Fibroblast of skin of abdomen (primary cell): ENCODE data around the gene RAB13.

Experiments
- DNase-seq: peaks from one replicate; pipeline ENCODE4 v3.0.0-alpha.2; 2013

Gene RAB13

GRCh38 chr1:153954826-153955225, 31.3 kb downstream of the RAB13 start:
- no peak for DNase-seq

GRCh38 chr1:153953859-153954365, 32.2 kb downstream of the RAB13 start:
- DNase-seq = no peak

GRCh38 chr1:153951801-153952200, 34.3 kb downstream of the RAB13 start:
- no peak for DNase-seq

- DNase-seq = no peak
These were observed 35.0 kb downstream of the RAB13 start for GRCh38 chr1:153951183-153951582.

GRCh38 chr1:153946622-153947241, 39.4 kb downstream of the RAB13 start, which contains the start of gene DENND4B:
Gene DENND4B, minus strand, starts transcription at chr1:153946718. Its CDS starts 2,344 bp downstream, at chr1:153944374.
- DNase-seq = peak; percentile 73

GRCh38 chr1:153945795-153946621, 40.1 kb downstream of the RAB13 start:
- peak; percentile 48 for DNase-seq

GRCh38 chr1:153945131-153945794, 40.9 kb downstream of the RAB13 start:
- peak; percentile 23 for DNase-seq

GRCh38 chr1:153944827-153945117, 41.4 kb downstream of the RAB13 start:
- DNase-seq = no peak

GRCh38 chr1:153944005-153944826, 41.9 kb downstream of the RAB13 start:
- DNase-seq = no peak

GRCh38 chr1:153942766-153943549, 43.2 kb downstream of the RAB13 start:
- DNase-seq = no peak

GRCh38 chr1:153941826-153942725, 44.1 kb downstream of the RAB13 start:
- no peak for DNase-seq

GRCh38 chr1:153940756-153941155, 45.4 kb downstream of the RAB13 start:
- no peak for DNase-seq

GRCh38 chr1:153939476-153939875, 46.7 kb downstream of the RAB13 start:
- DNase-seq = no peak

- DNase-seq = no peak
These were observed 47.1 kb downstream of the RAB13 start for GRCh38 chr1:153938996-153939395.

GRCh38 chr1:153937331-153937730, 48.8 kb downstream of the RAB13 start:
- DNase-seq = no peak

- no peak for DNase-seq
These were observed 49.9 kb downstream of the RAB13 start for GRCh38 chr1:153936011-153936802.

GRCh38 chr1:153934746-153935145, 51.4 kb downstream of the RAB13 start:
- no peak for DNase-seq

- DNase-seq = no peak
These were observed 52.2 kb downstream of the RAB13 start for GRCh38 chr1:153933955-153934354.

GRCh38 chr1:153933430-153933829, 52.7 kb downstream of the RAB13 start:
- DNase-seq = no peak
